K562 treated with DMSO at 1 percent for 48 hours (cell line): ENCODE measurements around the gene IVD. TPM values are rescaled to one million over a fixed set of nuclear protein-coding genes. Genes with fewer than 3 reads are reported as not detected.

Experiments
- total RNA-seq: library from RNA; unstranded; fragments of 300-600 nt; gene quantifications from 2 replicates; pipeline ENCODE4 v1.2.3, GENCODE V29; 2022; ENCODE audit warnings: low replicate concordance; ENCODE audit errors: extremely low read depth

The IVD gene
- total RNA-seq = not detected in 2 replicates

GRCh38 chr15:40405501-40406381 lies at the start of gene IVD:
Gene IVD (plus strand): TSS chr15:40405795. CDS start chr15:40405828, 33 bp downstream.

GRCh38 chr15:40357723-40358470 lies 47.7 kb upstream of the IVD start, which contains the start of gene DISP2:
Gene DISP2 (plus strand): TSS chr15:40358219. CDS start chr15:40358322, 103 bp downstream.

GRCh38 chr15:40382580-40383456 lies 22.8 kb upstream of the IVD start, which contains the start of gene KNSTRN:
Gene KNSTRN (plus strand): TSS chr15:40382721. CDS start chr15:40382836, 115 bp downstream.

GRCh38 chr15:40440743-40441564 lies 35.4 kb downstream of the IVD start, which contains the start of gene BAHD1:
Gene BAHD1 (plus strand): TSS chr15:40440953. CDS start chr15:40458465, 17,512 bp downstream.

GRCh38 chr15:40470423-40471104 lies 65.0 kb downstream of the IVD start, which contains the start of gene CHST14:
Gene CHST14 (plus strand): TSS chr15:40470984. CDS start chr15:40471214, 230 bp downstream.

Other genes starting within 250 kb of the IVD start
- gene BUB1B, start 244.7 kb upstream of the IVD start, total RNA-seq = not detected in 2 replicates
- gene PAK6, start 166.7 kb upstream of the IVD start, total RNA-seq = not detected in 2 replicates
- gene ANKRD63, start 122.7 kb upstream of the IVD start, total RNA-seq = not detected in 2 replicates
- gene PLCB2, start 97.9 kb upstream of the IVD start, total RNA-seq = not detected in 2 replicates
- gene INAFM2, start 82.1 kb upstream of the IVD start, total RNA-seq = not detected in 2 replicates
- not detected in 2 replicates for gene CCDC9B, start 64.9 kb upstream of the IVD start, total RNA-seq
- not detected in 2 replicates for gene PHGR1, start 54.8 kb upstream of the IVD start, total RNA-seq
- not detected in 2 replicates for gene DISP2, start 47.6 kb upstream of the IVD start, total RNA-seq
- gene KNSTRN, start 23.1 kb upstream of the IVD start, total RNA-seq = not detected in 2 replicates
- not detected in 2 replicates for gene BAHD1, start 35.2 kb downstream of the IVD start, total RNA-seq
- gene CHST14, start 65.2 kb downstream of the IVD start, total RNA-seq = not detected in 2 replicates
- gene CCDC32, start 159.2 kb downstream of the IVD start, total RNA-seq = not detected in 2 replicates
- gene RPUSD2, start 163.5 kb downstream of the IVD start, total RNA-seq = not detected in 2 replicates
- gene KNL1, start 188.5 kb downstream of the IVD start, total RNA-seq = not detected in 2 replicates